Liver (tissue), 3 donors: ENCODE data around the gene PNMA8C.

ENCODE experiments used
- HNF4A ChIP-seq, 2 donors: conservative IDR thresholded peaks; 2 replicates each; pipeline ENCODE4 v1.6.1; 2016; ENCODE audit warnings: antibody characterized with exemption in 2 of 2, mild to moderate bottlenecking in 2 of 2
- TF ChIP-seq, protein P1 (sequence below): fragments of 150-350 bp; IDR thresholded peaks from 2 replicates; pipeline ENCODE4 v1.5.1; 2017; ENCODE audit warnings: improper control_type of control experiment, low read depth, low read length; ENCODE audit not compliant: missing input control
- donor health status: healthy.
- donor health status: healthy.

DNA sequence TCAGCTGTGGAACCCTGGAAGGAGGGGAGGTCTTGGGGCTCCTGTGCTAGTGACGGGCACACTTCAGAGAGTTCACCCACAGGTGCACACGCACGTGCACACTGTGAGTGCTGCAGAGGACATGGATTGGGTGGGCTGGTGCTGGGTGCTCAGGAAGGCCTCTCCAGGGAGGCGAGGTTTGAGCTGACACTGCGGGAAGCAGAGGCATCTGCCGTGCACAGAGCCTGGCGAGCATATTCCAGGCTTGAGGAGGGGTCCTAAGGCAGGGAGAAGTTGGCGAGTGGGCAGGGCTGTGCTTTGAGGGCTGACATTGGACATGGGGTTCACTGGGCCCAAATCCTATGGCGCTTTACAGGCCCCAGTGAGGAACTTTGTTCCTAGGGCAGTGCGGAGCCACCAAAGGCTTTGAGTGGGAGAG is 41.0 kb downstream of the PNMA8C start:
- TF ChIP-seq HNF4A (conservative IDR thresholded peaks at IDR 0.05): no peak
- TF ChIP-seq, protein P1, sequence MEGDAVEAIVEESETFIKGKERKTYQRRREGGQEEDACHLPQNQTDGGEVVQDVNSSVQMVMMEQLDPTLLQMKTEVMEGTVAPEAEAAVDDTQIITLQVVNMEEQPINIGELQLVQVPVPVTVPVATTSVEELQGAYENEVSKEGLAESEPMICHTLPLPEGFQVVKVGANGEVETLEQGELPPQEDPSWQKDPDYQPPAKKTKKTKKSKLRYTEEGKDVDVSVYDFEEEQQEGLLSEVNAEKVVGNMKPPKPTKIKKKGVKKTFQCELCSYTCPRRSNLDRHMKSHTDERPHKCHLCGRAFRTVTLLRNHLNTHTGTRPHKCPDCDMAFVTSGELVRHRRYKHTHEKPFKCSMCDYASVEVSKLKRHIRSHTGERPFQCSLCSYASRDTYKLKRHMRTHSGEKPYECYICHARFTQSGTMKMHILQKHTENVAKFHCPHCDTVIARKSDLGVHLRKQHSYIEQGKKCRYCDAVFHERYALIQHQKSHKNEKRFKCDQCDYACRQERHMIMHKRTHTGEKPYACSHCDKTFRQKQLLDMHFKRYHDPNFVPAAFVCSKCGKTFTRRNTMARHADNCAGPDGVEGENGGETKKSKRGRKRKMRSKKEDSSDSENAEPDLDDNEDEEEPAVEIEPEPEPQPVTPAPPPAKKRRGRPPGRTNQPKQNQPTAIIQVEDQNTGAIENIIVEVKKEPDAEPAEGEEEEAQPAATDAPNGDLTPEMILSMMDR: no peak
